CD14-positive monocyte (primary cell): ENCODE data around the gene SRPX. TPM values are rescaled to one million over a fixed set of nuclear protein-coding genes. Genes with fewer than 3 reads are reported as not detected.

Source experiments
- DNase-seq, 3 donors: peaks; one replicate each; pipeline ENCODE4 v3.0.0-alpha.2; 2011 to 2022
- H2AFZ ChIP-seq: 2 replicates; pipeline ENCODE4 v1.6.0; 2012; ENCODE audit warnings: mild to moderate bottlenecking, low read depth, low read length, inconsistent platforms; ENCODE audit not compliant: insufficient read depth, poor library complexity, severe bottlenecking
- H3K27ac ChIP-seq, 2 donors: 1 replicate in 1 of 2; 2 replicates in 1 of 2; pipeline ENCODE4 v1.5.1; 2012 to 2013; ENCODE audit warnings: low read length in 2 of 2, control low read depth in 1 of 2, inconsistent platforms in 1 of 2, low read depth in 1 of 2, mild to moderate bottlenecking in 1 of 2
- H3K27me3 ChIP-seq, 2 donors: one replicate each; pipeline versions ENCODE4 v1.6.0 to v1.6.1; 2011 to 2013; ENCODE audit warnings: low read length in 2 of 2; ENCODE audit not compliant: control insufficient read depth in 2 of 2, insufficient read depth in 2 of 2
- H3K36me3 ChIP-seq, 2 donors: replicated peaks in 1 of 2; 1 replicate in 1 of 2; 2 replicates in 1 of 2; pipeline versions ENCODE4 v1.5.1 to v1.6.1; 2012 to 2013; ENCODE audit warnings: low read length in 2 of 2, control low read depth in 1 of 2, inconsistent platforms in 1 of 2, mild to moderate bottlenecking in 1 of 2; ENCODE audit not compliant: insufficient read depth in 2 of 2, control insufficient read depth in 1 of 2
- H3K4me1 ChIP-seq, 2 donors: 1 replicate in 1 of 2; 2 replicates in 1 of 2; pipeline versions ENCODE4 v1.5.1 to v1.6.1; 2012 to 2013; ENCODE audit warnings: low read length in 2 of 2, control low read depth in 1 of 2, inconsistent platforms in 1 of 2, mild to moderate bottlenecking in 1 of 2, moderate library complexity in 1 of 2; ENCODE audit not compliant: insufficient read depth in 2 of 2, control insufficient read depth in 1 of 2
- H3K4me2 ChIP-seq: replicated peaks from 2 replicates; pipeline ENCODE3; 2012; ENCODE audit warnings: low read length, moderate library complexity, mild to moderate bottlenecking; ENCODE audit not compliant: poor library complexity, severe bottlenecking; ENCODE audit errors: extremely low read depth
- H3K4me3 ChIP-seq, 3 experiments: fragments of 200-600 bp in 1 of 3; sonication (generic) in 1 of 3; replicated peaks in 1 of 3; 1 replicate in 2 of 3; 2 replicates in 1 of 3; pipeline ENCODE4 v1.5.1; 2011 to 2013; ENCODE audit warnings: low read length in 3 of 3, mild to moderate bottlenecking in 3 of 3, control low read depth in 2 of 3, low read depth in 2 of 3, inconsistent platforms in 1 of 3, moderate library complexity in 1 of 3
- H3K79me2 ChIP-seq: 2 replicates; pipeline ENCODE4 v1.6.0; 2012; ENCODE audit warnings: mild to moderate bottlenecking, control low read depth, inconsistent platforms, low read length, moderate library complexity; ENCODE audit not compliant: insufficient read depth
- H3K9ac ChIP-seq: 2 replicates; pipeline ENCODE4 v1.6.0; 2017; ENCODE audit warnings: low read length, mild to moderate bottlenecking; ENCODE audit not compliant: insufficient read depth, poor library complexity, severe bottlenecking
- H3K9me3 ChIP-seq, 2 donors: replicated peaks in 1 of 2; 1 replicate in 1 of 2; 2 replicates in 1 of 2; pipeline versions ENCODE4 v1.5.1 to v1.6.1; 2012 to 2013; ENCODE audit warnings: low read length in 2 of 2, control low read depth in 1 of 2; ENCODE audit not compliant: control insufficient read depth in 1 of 2, insufficient read depth in 1 of 2
- H4K20me1 ChIP-seq: 2 replicates; pipeline ENCODE4 v1.6.0; 2012; ENCODE audit warnings: mild to moderate bottlenecking, low read length, control low read depth, moderate library complexity; ENCODE audit not compliant: insufficient read depth
- H3K27ac Mint-ChIP-seq, 7 donors: one replicate each; pipeline ENCODE4 v1.8.0; 2020; ENCODE audit warnings: mild to moderate bottlenecking in 7 of 7, mixed read lengths in 7 of 7, moderate library complexity in 6 of 7, inconsistent platforms in 2 of 7
- H3K27me3 Mint-ChIP-seq, 3 donors: one replicate each; pipeline ENCODE4 v1.8.0; 2021 to 2022; ENCODE audit warnings: low read depth in 3 of 3, mild to moderate bottlenecking in 3 of 3, mixed read lengths in 3 of 3, moderate library complexity in 3 of 3, inconsistent platforms in 1 of 3
- H3K36me3 Mint-ChIP-seq, 2 donors: one replicate each; pipeline ENCODE4 v1.8.0; 2020; ENCODE audit warnings: mixed read lengths in 2 of 2, inconsistent platforms in 1 of 2, mild to moderate bottlenecking in 1 of 2
- H3K4me1 Mint-ChIP-seq: one replicate; pipeline ENCODE4 v1.8.0; 2020; ENCODE audit warnings: mild to moderate bottlenecking, mixed read lengths
- H3K4me3 Mint-ChIP-seq, 2 donors: one replicate each; pipeline ENCODE4 v1.8.0; 2020; ENCODE audit warnings: mild to moderate bottlenecking in 2 of 2, mixed read lengths in 2 of 2, moderate library complexity in 1 of 2
- H3K9me3 Mint-ChIP-seq, 7 donors: one replicate each; pipeline ENCODE4 v1.8.0; 2020 to 2022; ENCODE audit warnings: mixed read lengths in 7 of 7, mild to moderate bottlenecking in 6 of 7, moderate library complexity in 6 of 7, inconsistent platforms in 2 of 7
- CTCF ChIP-seq: fragments of 200-600 bp; IDR thresholded peaks from one replicate; pipeline ENCODE4 v1.8.0; 2022; ENCODE audit warnings: antibody characterized with exemption, mild to moderate bottlenecking
- WGBS: methylation state at CpG from one replicate; pipeline ENCODE4 v1.1.5; 2013; ENCODE audit warnings: missing lambda C conversion rate; ENCODE audit not compliant: insufficient coverage; 5-methylcytosine and 5-hydroxymethylcytosine counted together
- intact Hi-C, 2 donors: fragments of 100-400 bp; cut with micrococcal nuclease; formaldehyde crosslinking; loops; one replicate each; pipeline versions ENCODE4 v1.15.0 to v1.15.1; 2023
- polyA minus RNA-seq: library from RNA; depleted of rRNA, polyadenylated mRNA; stranded (reverse); fragments of >200 nt; gene quantifications from 2 replicates; pipeline ENCODE4 v1.2.3, GENCODE V29; 2012
- polyA plus RNA-seq, 3 donors: library from polyadenylated mRNA; depleted of rRNA in 1 of 3; unstranded in 2 of 3; stranded (reverse) in 1 of 3; fragments of 300-500 nt in 2 of 3; fragments of >200 nt in 1 of 3; fragmentation: Illumina TruSeq in 2 of 3; gene quantifications; 1 replicate in 2 of 3; 2 replicates in 1 of 3; pipeline ENCODE4 v1.2.3, GENCODE V29; 2012 to 2021
- total RNA-seq, 12 experiments: library from RNA in 1 of 12; stranded (reverse) in 1 of 12; fragments of 120-200 nt in 1 of 12; gene quantifications; one replicate each; pipeline ENCODE4 v1.2.4 and lab custom pipeline; 2013 to 2026; ENCODE audit warnings: mixed read lengths in 6 of 12, inconsistent platforms in 1 of 12

Gene SRPX
- total RNA-seq (2013), result 0.08 TPM
- not detected for polyA plus RNA-seq
- not detected in 2 replicates for polyA minus RNA-seq
- total RNA-seq (lab: John Stamatoyannopoulos, UW), result 0 to 0.60 (median 0) reads per million in 11 experiments

GRCh38 chrX:38220415-38221390 is at the start of gene SRPX:
TSS of gene SRPX (minus strand) at chrX:38220871. CDS start at chrX:38220792, 79 bp downstream.
- H3K4me3 ChIP-seq, result peak within 1 kb of the TSS in 1 of 3 experiments; percentile 57
- no peaks in the 10 kb centered on the region for H3K36me3 Mint-ChIP-seq
- H3K27me3 Mint-ChIP-seq, result peaks cover 29 to 52% (median 50%) of the 10 kb centered on the region in 3 donors
- peaks cover 11 to 16% of the 10 kb centered on the region in 2 donors for H3K4me1 ChIP-seq
- no peaks in the 10 kb centered on the region for H3K36me3 ChIP-seq
- DNase-seq, result no peak
- peak within 1 kb of the TSS in 1 of 7 donors; percentile 50 for H3K27ac Mint-ChIP-seq
- 1% methylated on average over 35 of the region's 76 CpGs for WGBS
- peak within 1 kb of the TSS; percentile 39 to 81 for H3K4me3 Mint-ChIP-seq
- intact Hi-C loops, result no loop called here
- no peak within 1 kb of the TSS for H3K9ac ChIP-seq
- peak within 1 kb of the TSS; percentile 52 for H3K4me2 ChIP-seq
- H3K27ac ChIP-seq, result no peak within 1 kb of the TSS
- H3K9me3 ChIP-seq, result no peaks in the 10 kb centered on the region
- H3K79me2 ChIP-seq, result no peaks in the 10 kb centered on the region
- TF ChIP-seq CTCF, result no peak
- peak within 1 kb of the TSS; percentile 29 for H2AFZ ChIP-seq
- H3K27me3 ChIP-seq, result peaks cover 36 to 45% of the 10 kb centered on the region in 2 donors
- H4K20me1 ChIP-seq, result no peaks in the 10 kb centered on the region
- H3K4me1 Mint-ChIP-seq, result peaks cover 19% of the 10 kb centered on the region
- peaks cover 0 to 9% (median 0%) of the 10 kb centered on the region in 7 donors for H3K9me3 Mint-ChIP-seq

- Histone ChIP-seq H3K79me2 (no peaks in the 10 kb centered on the region), H4K20me1 (no peaks in the 10 kb centered on the region), H3K9ac (no peak overlapping the region), H3K4me2 (no peak overlapping the region), H3K27ac (no peak overlapping the region), H3K36me3 (peaks cover 0 to 7% of the 10 kb centered on the region in 2 donors), H3K4me3 (no peak overlapping the region), H3K4me1 (no peaks in the 10 kb centered on the region), H2AFZ (no peak overlapping the region), H3K9me3 (peaks cover 3 to 5% of the 10 kb centered on the region in 2 donors), H3K27me3 (no peaks in the 10 kb centered on the region)
- intact Hi-C loops, result no loop called here
- TF ChIP-seq CTCF, result no peak
- Mint-ChIP-seq H3K36me3 (peaks cover 8 to 11% of the 10 kb centered on the region in 2 donors), H3K9me3 (peaks cover 2 to 7% (median 5%) of the 10 kb centered on the region in 7 donors), H3K27me3 (peaks cover 0 to 1% (median 1%) of the 10 kb centered on the region in 3 donors), H3K4me1 (peaks cover 9% of the 10 kb centered on the region), H3K27ac (peak overlapping the region in 1 of 7 donors; percentile 33), H3K4me3 (no peak overlapping the region)
- WGBS, result no CpG with 5 or more reads among the region's 3 CpGs
- DNase-seq, result peak; percentile 7 to 73 (median 15)
These were observed 47.3 kb upstream of the SRPX start for GRCh38 chrX:38268011-38268410.
